Fibroblast of the conjunctiva (primary cell): ENCODE results near the gene EIF5A.
A peak's percentile ranks its signal among the peaks of the same experiment; 100 is the strongest.

Experiments used
- DNase-seq: peaks from one replicate; pipeline ENCODE4 v3.0.0-alpha.2; 2010; ENCODE audit warnings: low read depth

Gene EIF5A

DNA sequence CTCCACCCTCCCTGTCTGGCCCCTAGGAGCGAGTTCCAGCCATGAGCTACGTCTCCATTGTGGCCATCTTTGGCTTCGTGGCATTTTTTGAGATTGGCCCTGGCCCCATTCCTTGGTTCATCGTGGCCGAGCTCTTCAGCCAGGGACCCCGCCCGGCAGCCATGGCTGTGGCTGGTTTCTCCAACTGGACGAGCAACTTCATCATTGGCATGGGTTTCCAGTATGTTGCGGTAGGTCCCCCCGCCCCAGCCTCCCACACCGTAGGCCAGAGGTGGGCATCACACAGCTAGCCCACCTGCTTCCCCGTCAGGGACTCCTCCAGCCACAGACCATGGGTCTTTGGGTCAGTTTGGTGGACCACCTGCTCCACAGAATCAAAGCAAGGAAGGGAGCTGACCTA is 21.7 kb upstream of the EIF5A start:
- DNase-seq, result no peak

DNA sequence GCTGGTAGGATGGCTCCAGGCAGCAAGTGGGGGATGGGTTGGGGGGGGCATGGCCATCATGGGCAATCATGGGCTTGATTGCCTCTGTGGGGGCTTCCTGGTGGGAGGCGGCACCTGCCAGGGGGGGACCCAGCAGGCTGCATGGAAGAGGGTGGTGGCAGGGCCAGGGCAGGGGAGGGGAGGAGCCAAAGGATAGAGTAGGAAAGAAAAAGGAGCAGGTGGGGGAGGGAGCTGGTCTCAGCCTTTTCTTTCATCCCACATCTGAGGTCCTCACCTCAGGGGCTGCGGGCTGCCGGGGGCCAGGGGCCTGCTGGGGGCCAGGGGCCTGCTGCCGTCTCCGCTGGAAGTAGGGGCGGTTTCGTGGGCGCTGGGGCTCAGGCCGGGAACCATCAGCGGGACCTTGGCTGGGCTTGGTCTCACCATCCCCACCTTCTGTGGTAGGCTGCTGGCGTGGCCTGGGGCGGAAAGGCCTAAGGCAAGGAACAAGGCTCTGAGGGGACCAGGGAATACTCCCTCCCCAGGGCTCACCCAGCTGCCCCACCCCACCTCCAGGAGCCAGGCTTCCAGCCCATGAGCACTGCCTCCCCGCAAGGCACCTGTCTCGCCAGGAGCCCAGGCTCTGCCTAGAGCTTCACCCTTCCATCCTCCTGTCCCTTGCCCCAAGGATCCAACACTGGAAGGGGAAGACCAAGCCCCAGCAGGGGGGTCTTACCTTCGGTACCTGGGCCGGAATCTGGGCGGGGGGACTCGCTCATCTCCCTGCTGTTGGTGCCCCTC is 18.0 kb upstream of the EIF5A start:
- no peak for DNase-seq

DNA sequence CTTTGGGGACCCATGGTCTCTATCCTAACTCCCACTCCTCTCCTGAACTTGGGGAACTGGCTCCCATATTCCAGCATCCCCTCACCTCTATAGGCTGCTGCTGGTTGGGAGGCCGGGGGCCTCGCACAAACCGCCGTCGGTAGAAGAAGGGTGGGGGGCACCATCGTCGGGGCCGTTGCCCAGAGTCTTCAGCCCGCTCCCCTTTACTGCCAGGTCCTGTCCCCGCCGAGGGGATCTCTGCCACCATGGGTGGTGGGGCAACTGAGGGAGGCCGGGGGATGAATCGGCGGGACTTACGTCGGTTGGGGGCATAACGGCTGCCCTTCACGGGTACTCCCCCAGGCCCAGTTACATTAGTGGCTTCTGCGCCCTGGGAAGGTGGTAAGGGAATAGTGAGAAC is 17.3 kb upstream of the EIF5A start:
- no peak for DNase-seq

DNA sequence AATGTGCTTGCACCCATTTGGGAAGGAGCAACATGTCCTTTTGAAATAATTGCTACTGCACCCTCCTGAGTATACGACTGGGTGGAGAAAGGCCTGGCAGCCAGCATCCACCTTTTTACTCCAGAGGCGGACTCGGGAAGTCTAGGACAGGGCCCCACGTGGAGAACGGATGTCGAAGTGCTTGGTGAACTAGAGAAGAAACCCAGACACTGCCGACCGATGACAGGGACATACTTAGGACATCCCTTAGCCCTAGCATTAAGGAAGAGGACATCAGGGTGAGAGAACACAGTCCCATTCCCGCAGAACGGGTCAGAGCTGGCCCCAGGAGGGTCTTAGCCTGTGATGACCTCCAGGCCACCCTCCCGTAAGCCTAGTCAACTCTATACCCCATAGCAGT is 16.7 kb upstream of the EIF5A start:
- DNase-seq, result no peak

DNA sequence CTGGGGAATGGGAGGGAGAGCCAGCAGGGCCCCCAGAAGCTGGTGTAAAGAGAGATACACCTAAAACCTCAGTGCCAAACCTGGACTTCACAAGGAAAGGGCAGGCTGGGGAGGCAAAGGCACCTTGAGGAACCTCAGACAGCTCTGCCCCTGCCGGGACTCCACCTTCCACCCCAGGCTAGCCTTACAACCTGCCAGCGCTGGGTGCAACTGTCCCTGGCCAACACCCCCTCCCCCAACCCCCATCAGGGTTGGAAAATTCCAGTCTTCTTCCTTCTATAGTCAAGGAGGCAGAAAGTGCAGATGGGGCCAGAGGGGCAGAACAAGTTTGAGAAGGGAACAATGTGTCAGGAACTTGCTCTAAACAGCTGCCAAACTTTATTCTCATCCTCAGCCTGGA is 15.2 kb upstream of the EIF5A start:
- DNase-seq, result no peak

DNA sequence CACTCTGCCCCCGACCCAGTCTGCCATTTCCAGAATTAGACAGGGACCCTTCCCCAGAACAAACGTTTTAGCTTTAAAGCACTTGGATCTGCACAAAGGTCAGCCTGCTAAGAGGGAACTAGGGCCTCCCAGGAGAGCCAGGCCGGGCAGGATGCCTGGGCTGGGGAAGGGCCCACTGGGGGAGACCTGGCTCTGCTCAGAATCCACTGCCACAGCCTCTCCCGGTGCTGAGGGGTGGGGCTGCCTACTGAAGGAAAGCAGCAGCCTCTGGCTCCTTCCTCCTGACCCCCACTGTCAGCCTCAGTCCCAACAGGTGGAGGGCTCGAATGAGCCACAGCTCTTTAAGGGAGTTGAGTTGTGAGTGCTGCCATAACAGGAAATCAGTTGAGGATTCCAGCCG is 14.7 kb upstream of the EIF5A start:
- DNase-seq, result no peak

DNA sequence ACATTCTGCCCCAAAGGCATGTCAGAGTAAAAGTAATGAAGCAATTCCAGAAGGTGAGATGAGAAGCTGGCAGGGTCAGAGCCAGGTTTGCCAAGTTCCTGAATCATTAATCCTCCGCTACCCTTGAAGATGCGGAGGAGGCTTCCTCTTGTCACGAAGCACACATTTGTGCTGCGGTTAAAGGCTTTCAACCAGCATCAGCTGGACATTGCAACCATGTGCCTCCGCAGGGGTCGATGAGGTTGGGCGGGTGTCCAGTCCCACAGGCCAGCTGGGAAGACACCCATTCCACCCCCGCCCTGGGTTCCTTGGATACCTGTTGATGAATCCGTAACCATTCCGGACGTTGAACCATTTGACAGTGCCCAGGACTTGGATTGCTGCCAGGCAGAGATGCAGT is 14.3 kb upstream of the EIF5A start:
- no peak for DNase-seq

DNA sequence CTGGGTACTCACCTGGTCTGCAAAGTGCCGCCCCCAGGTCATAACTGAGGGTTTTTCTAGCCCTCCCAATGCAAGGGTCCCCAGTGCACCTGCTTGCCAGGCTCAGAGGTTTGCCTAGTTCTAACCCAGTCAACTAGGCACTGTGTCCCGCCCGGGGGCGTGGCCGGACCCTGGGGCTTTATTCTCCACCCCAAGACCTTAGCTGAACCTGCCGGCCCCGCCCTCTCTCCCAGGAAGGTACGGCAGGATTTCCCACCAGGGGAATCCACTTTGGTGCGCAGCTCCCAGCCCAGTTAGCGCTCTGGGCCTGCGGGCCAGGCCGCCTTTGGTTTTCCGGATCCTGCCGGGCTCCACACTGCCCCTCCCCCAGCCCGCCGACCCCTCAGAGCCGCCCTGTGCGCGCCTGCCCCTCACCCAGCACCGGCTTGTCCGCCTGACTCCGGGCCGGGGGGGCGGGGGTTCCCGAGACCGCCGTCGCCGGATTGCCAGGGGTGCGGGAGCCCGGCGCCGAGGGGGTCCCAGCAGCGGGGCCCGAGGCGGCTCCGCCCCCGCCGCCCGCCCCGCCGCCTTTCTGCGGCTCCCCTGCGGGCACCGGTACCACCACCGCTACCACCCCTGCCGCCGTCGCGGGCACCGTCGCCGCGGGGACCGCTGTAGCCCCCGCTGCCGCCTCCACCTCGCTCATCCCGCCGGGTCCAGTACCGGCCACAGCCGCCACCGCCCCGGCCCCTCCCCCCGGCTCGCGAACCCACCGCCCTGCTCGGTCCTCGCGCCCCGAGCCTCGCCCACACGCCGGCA is 13.4 kb upstream of the EIF5A start:
- no peak for DNase-seq

DNA sequence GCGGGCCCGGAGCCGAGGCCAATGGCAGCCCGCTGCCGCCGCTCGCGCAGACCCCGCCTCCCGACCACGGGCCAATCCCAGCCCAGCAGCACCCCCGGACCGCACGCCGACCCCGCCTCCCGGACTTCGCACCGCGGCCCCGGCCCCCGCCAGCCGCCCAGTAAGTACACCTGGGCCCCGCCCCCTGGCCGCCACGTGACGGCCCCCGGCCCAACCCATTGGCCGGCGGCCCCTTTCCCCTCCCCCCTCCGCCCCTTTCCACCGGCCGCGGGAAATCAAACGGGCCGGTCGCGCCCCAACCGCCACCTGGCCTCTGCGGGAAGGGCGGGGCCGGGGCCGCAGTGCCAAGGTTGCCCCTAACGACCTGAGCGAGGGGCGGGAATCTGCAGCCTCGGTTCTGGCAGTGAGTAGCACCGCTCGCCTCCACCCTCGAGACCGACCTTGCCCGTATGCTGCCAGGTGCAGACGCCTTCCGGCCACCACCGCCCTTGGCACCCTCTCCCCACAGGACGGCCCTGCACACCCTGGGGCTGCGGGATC is 12.7 kb upstream of the EIF5A start, which contains the start of gene YBX2:
TSS of gene YBX2 (minus strand) at position 26 of the 540 bp plus-strand sequence. CDS start 139 bp downstream, outside the sequence.
- DNase-seq, result no peak

DNA sequence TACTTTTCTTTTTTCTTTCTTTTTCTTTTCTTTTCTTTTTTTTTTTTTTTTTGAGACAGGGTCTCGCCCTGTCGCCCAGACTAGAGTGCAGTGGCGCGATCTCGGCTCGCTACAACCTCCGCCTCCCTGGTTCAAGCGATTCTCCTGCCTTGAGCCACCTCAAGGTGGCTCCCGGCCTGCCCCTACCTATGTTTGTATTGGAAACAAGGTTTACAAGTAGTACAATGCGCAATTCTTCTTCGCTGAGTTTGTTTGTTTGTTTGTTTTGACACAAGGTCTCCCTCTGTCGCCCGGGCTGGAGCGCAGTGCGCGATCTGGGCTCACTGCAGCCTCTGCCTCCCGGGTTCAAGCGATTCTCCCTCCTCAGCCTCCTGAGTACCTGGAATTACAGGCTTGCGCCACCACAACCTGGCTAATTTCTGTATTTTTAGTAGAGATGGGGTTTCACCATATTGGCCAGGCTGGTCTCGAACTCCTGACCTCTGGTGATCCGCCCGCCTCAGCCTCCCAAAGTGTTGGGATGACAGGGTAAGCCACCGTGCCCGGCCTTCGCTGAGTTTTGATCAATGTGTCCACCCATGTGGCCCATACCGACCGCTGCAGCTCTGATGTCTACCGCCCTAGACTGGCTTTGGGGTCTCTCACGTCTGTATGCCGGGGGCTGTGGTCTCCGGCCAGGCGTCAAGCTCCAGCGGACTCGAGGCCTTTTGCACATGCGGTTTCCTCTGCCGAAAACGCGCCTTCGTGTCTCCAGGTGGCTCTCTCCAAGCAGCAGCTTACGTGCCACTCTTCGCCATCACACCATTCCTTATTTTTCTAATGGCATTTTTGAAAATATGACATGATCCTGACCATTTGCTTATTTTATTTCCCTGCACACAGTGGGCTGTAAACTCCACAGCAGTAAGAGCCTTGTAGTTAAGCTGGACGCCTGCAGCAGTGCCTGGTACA is 11.9 kb upstream of the EIF5A start:
- no peak for DNase-seq

DNA sequence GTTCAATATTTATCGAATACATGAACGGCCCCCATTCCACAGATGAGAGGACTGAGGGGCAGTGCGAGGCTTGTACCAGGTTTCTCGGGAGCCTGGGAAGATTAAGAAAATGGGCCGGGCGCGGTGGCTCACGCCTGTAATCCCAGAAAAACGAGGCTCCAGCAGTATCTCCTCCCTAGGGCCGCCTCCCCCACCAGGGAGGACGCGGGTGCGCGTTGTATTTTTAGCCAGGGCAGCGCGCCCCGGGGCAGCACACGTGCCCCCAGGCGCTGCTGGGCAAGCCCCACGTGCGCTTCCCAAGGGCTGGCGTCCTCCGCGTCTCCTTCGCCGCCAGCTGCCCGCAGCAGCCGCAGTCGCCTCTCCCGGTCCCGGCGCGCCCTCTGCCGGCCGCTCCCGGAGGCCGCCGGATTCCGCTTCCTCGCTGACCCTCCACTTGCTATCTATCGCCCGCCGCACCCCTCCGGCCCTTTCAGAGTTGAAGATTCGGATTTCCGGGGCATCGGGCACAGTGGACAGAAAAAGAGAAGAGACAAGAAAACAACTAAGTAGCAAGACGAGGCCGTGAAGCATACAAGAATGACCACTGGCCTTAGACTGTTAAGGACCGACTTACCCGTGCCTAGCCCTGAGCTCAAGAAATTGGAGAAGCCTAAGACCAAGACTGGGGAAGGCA is 11.1 kb upstream of the EIF5A start:
- peak; percentile 54 for DNase-seq

DNA sequence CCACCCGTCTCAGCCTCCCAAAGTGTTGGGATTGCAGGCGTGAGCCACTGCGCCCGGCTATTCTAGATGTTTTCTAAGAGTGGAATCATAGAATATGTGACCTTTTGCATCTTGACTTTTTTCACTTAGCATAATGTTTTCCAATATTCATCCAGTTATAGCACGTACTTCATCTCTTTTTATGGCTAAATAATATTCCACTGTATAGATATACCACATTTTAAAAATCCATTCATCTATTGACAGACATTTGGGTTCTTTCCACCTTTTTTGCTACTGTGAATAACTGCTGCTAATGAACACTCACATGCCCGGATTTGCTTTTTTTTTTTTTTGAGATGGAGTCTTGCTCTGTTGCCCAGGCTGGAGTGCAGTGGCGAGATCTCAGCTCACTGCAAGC is 3.2 kb upstream of the EIF5A start:
- DNase-seq, result no peak

DNA sequence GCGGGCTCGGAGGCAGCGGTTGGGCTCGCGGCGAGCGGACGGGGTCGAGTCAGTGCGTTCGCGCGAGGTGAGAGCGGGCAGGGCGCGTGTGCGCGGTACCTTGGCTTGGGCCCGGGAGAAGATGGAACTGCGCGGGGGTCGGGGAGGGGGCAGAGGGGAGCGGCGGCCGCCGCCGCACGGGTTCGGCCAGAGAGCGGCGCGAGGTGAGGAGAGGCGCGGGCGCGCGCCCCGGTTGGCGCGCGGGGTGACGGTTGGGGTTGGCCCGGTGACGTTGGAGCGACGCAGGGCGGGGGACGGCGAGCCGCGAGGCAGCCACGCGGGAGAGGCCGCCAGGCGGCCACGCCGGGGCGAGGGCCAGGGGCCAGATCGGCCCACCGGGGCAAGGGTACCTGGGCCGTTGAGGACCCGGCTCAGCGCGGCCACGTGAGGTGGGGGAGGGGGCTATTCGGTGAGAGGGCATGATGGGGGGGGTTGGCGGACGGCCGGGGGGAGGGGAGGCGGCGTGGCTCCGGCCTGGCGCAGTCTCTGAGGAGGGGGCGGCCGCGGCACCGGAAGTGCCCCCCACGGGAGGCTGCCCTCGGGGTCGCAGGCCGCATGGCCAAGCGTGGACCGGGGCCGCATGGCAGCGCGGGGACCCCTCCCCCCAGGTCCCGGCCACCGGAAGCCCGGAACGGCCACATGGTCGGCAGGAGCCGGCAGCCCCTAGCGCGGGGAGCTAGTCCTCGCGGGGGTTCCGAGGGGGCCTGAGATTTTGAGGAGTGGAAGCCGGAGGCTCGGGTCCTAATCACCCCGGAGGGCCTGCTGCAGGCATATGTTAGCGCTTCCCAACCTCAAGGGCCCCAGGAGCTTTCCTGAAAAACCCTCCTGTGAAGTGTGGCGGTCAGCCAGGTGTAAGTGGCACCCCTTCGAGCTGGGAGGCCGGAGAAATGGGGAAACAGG is 527 bp downstream of the EIF5A start:
- no peak for DNase-seq

DNA sequence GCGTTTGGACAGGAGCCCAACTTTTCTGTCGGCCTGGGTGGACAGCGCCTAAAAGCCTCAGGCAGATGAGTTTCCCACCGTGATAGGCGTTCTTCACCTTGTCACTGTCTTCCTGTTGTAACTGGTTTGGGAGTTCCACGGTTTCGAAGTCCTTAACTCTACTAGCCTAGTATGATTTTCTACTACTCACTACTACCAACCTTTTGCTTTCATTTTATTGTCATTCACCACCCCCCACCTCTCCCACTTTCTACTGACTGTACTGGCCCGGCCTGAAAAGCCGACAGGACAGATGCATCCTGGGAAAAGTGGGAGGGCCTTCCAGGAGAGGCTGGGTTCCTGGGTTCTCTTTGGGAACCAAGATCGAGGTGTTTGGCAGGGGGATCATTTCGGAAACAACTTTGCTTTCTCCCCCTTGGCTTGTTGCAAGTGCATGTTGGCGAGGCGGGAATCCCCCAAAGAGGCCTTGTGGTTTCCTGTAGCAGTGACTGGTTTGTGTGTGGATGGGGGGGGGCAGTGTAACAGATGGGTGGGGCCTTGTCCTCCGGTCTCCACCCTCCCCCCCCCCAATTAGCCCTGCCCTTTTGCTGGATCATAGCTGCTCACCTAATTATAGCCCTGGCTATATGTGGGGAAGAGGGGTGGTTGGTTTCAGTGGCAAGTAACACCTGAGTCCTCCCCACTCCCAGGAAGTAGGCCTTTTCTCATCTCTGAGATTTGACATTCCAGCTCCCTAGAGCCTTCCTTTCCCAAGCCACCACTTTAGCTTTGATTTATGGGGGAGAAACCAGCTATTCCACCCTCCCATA is 1.4 kb downstream of the EIF5A start:
- DNase-seq, result peak; percentile 54

DNA sequence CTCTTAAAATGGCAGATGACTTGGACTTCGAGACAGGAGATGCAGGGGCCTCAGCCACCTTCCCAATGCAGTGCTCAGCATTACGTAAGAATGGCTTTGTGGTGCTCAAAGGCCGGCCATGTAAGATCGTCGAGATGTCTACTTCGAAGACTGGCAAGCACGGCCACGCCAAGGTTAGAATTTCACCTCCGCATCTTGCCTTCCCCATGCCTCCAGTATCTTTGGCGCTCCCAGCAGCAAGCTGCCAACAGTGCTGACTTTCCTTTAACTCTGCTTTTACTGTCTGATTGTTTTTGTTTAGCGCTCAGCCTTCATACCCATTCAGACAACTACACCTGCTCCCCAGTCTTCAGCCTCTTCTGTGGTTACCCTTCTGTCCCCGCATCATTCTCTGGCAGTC is 2.2 kb downstream of the EIF5A start:
- DNase-seq, result no peak

DNA sequence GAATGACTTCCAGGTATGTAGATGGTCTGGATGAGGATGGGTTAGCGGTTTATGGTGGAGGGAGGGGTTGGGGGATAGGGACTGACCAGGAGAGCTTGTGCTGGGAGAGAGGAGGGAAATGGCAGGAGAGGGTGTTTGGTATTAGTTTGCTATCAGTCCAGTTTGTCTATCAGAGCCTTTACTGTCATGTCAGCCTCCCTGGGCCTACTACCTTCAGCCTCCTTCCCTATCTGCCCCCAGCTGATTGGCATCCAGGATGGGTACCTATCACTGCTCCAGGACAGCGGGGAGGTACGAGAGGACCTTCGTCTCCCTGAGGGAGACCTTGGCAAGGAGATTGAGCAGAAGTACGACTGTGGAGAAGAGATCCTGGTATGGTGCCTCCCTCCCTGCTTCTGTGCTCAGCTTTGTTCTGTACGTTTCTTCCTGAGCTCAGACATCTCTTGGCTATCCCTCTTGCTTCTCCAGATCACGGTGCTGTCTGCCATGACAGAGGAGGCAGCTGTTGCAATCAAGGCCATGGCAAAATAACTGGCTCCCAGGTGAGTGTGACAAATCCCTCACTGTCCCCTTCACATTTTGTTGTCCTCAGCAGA is 3.8 kb downstream of the EIF5A start:
- DNase-seq, result no peak

DNA sequence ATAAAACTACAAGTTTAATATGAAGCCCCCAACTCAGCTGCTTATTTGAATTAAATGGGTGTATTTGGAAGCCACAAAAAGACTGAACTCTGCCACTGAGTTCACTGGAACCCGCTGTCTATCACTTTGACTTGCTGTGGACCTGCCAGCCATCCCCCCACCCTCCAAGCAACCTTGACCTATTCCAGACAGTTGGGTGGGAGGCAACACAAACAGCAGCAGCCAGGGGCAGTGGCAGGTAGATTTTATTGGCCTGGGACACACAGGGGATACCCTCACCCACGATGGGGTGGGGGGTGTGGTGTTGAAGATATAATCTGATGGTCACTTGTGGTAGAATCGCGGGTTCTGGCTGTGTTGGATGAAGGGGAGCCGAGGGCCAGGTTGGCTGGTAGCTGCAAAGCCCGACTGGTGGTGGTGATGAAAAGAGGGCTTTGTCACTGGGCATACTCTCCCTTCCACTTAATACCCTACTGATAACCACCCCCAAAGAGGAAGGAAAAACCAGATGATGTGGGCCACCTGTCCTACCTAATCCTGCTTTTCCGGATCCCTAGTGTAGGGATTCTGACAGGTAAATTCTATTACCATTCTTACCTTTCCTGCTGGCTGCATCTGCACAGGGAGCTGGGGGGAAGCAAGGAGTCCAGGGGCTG is 5.1 kb downstream of the EIF5A start:
- no peak for DNase-seq

DNA sequence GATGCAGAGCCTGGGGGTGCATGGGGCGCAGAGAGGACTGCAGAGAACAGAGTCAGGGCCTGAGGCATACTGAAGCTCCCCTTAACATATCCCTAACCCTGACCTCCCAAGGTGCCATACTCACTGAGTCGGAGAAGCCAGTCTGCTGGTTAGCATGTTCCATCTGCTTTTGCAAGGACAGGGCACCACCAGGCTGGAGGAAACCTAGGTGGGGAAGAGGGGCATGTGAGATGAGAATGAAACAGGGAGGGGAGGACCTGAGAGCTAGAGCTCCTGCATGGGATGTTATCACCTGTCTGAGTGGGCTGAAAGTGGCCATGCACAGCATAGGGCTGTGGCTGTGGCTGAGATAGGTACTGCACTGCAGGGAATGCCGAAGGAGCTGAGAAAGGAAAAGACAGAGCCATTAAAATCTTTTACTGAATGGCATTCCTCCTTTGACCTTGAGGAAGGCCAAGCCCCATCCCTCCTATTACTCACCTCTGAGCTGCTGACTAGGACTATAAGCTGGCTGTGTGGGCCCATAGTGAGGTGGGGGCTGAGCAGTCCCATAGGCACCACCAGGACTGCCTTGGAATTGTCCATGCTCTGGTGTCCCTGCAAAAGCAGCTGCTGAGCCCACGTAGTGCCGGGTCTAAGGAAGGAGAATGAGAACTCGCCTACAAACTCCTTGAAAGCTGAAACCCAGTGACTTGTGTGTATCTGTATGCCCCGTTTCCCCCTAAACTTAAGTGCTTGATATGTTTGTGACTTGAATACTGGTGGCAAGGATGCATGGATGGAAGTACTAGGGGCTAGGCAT is 5.9 kb downstream of the EIF5A start:
- DNase-seq, result no peak
